H9 (cell line): Measurements from ENCODE around the gene THAP2. TPM values are rescaled to one million over a fixed set of nuclear protein-coding genes. Genes with fewer than 3 reads are reported as not detected.
A peak's percentile ranks its signal among the peaks of the same experiment; 100 is the strongest.

Experiments
- DNase-seq: peaks from one replicate; pipeline ENCODE4 v3.0.0-alpha.2; 2017
- H2AFZ ChIP-seq: one replicate; pipeline ENCODE4 v1.6.1; 2013; ENCODE audit warnings: mild to moderate bottlenecking, low read length, control low read depth, moderate library complexity
- H2AK5ac ChIP-seq: 2 replicates; pipeline ENCODE4 v1.6.1; 2013; ENCODE audit warnings: low read length, control low read depth, mixed read lengths; ENCODE audit not compliant: insufficient read length
- H2BK120ac ChIP-seq: one replicate; pipeline ENCODE4 v1.6.1; 2013; ENCODE audit warnings: low read depth, mild to moderate bottlenecking, low read length, control low read depth, inconsistent platforms; ENCODE audit not compliant: poor library complexity, severe bottlenecking
- H2BK12ac ChIP-seq: 2 replicates; pipeline ENCODE4 v1.6.1; 2013; ENCODE audit warnings: low read length, control low read depth, mixed read lengths, low read depth; ENCODE audit not compliant: insufficient read length
- H2BK15ac ChIP-seq: 2 replicates; pipeline ENCODE4 v1.6.1; 2013; ENCODE audit warnings: low read depth, low read length, control low read depth
- H2BK20ac ChIP-seq: one replicate; pipeline ENCODE4 v1.6.1; 2013; ENCODE audit warnings: low read depth, mild to moderate bottlenecking, low read length, control low read depth, inconsistent platforms; ENCODE audit not compliant: poor library complexity, severe bottlenecking
- H2BK5ac ChIP-seq: 2 replicates; pipeline ENCODE4 v1.6.1; 2013; ENCODE audit warnings: low read length, control low read depth, mixed read lengths; ENCODE audit not compliant: insufficient read length
- H3K14ac ChIP-seq: 2 replicates; pipeline ENCODE4 v1.6.1; 2013; ENCODE audit warnings: low read length, control low read depth; ENCODE audit not compliant: insufficient read depth
- H3K18ac ChIP-seq: 2 replicates; pipeline ENCODE4 v1.6.1; 2013; ENCODE audit warnings: low read depth, mild to moderate bottlenecking, mixed read lengths, low read length, control low read depth; ENCODE audit not compliant: insufficient read length
- H3K23ac ChIP-seq: 2 replicates; pipeline ENCODE4 v1.6.1; 2013; ENCODE audit warnings: low read length, control low read depth, mixed read lengths, low read depth; ENCODE audit not compliant: insufficient read length
- H3K23me2 ChIP-seq: 2 replicates; pipeline ENCODE4 v1.6.1; 2013; ENCODE audit warnings: low read depth, mild to moderate bottlenecking, mixed read lengths, low read length, control low read depth; ENCODE audit not compliant: insufficient read length, poor library complexity, severe bottlenecking
- H3K27ac ChIP-seq: 2 replicates; pipeline ENCODE4 v1.5.1; 2013; ENCODE audit warnings: low read length, control low read depth, mixed read lengths, low read depth; ENCODE audit not compliant: insufficient read length
- H3K27me3 ChIP-seq: 2 replicates; pipeline ENCODE4 v1.6.1; 2013; ENCODE audit warnings: low read length, control low read depth, inconsistent platforms; ENCODE audit not compliant: insufficient read depth
- H3K4ac ChIP-seq: 2 replicates; pipeline ENCODE4 v1.6.1; 2013; ENCODE audit warnings: low read depth, mild to moderate bottlenecking, control low read depth, inconsistent platforms, low read length, moderate library complexity
- H3K4me1 ChIP-seq: 2 replicates; pipeline ENCODE4 v1.6.1; 2013; ENCODE audit warnings: low read length, control low read depth, inconsistent platforms; ENCODE audit not compliant: insufficient read depth
- H3K4me2 ChIP-seq: 2 replicates; pipeline ENCODE4 v1.6.1; 2013; ENCODE audit warnings: low read length, control low read depth, mixed read lengths; ENCODE audit not compliant: insufficient read length, insufficient read depth
- H3K56ac ChIP-seq: 2 replicates; pipeline ENCODE4 v1.6.1; 2013; ENCODE audit warnings: low read depth, mild to moderate bottlenecking, mixed read lengths, low read length, control low read depth; ENCODE audit not compliant: insufficient read length
- H3K79me1 ChIP-seq: 2 replicates; pipeline ENCODE4 v1.6.1; 2013; ENCODE audit warnings: low read depth, mild to moderate bottlenecking, moderate library complexity, low read length, control low read depth, inconsistent platforms; ENCODE audit not compliant: insufficient read depth, poor library complexity, severe bottlenecking
- H3K79me2 ChIP-seq: 2 replicates; pipeline ENCODE4 v1.6.1; 2013; ENCODE audit warnings: low read length, control low read depth, inconsistent platforms; ENCODE audit not compliant: insufficient read depth
- H3K9ac ChIP-seq: 2 replicates; pipeline ENCODE4 v1.6.1; 2013; ENCODE audit warnings: low read length, control low read depth, mixed read lengths; ENCODE audit not compliant: insufficient read length; ENCODE audit errors: extremely low read depth
- H3K9me3 ChIP-seq: one replicate; pipeline ENCODE4 v1.6.1; 2013; ENCODE audit warnings: low read depth, low read length, inconsistent platforms; ENCODE audit not compliant: control insufficient read depth
- H3T11ph ChIP-seq: one replicate; pipeline ENCODE4 v1.6.1; 2013; ENCODE audit warnings: mild to moderate bottlenecking, low read length, control low read depth, inconsistent platforms
- H4K20me1 ChIP-seq: one replicate; pipeline ENCODE4 v1.6.1; 2013; ENCODE audit not compliant: control insufficient read depth, insufficient read length, insufficient read depth
- H4K5ac ChIP-seq: 2 replicates; pipeline ENCODE4 v1.6.1; 2013; ENCODE audit warnings: low read depth, mild to moderate bottlenecking, mixed read lengths, low read length, control low read depth; ENCODE audit not compliant: insufficient read length
- H4K8ac ChIP-seq: replicated peaks from 2 replicates; pipeline ENCODE4 v1.6.1; 2013; ENCODE audit warnings: low read length, control low read depth, mixed read lengths, low read depth; ENCODE audit not compliant: insufficient read length
- H4K91ac ChIP-seq: 2 replicates; pipeline ENCODE4 v1.6.1; 2013; ENCODE audit warnings: low read depth, mild to moderate bottlenecking, moderate library complexity, mixed read lengths, low read length, control low read depth; ENCODE audit not compliant: insufficient read length
- H3K27ac Mint-ChIP-seq, 3 experiments: 2 replicates in 2 of 3; 3 replicates in 1 of 3; pipeline ENCODE4 v1.8.0; 2020 to 2021; ENCODE audit warnings: mixed read lengths in 3 of 3, mild to moderate bottlenecking in 1 of 3, moderate library complexity in 1 of 3
- H3K27me3 Mint-ChIP-seq: 2 replicates; pipeline ENCODE4 v1.8.0; 2021; ENCODE audit warnings: low read depth, mild to moderate bottlenecking, moderate library complexity, mixed read lengths
- H3K36me3 Mint-ChIP-seq, 3 experiments: 2 replicates in 2 of 3; 3 replicates in 1 of 3; pipeline ENCODE4 v1.8.0; 2020 to 2021; ENCODE audit warnings: low read depth in 3 of 3, mixed read lengths in 3 of 3; ENCODE audit not compliant: insufficient read depth in 1 of 3
- H3K4me1 Mint-ChIP-seq, 2 experiments: 2 replicates each; pipeline ENCODE4 v1.8.0; 2020; ENCODE audit warnings: mixed read lengths in 2 of 2
- H3K4me3 Mint-ChIP-seq, 2 experiments: 2 replicates in 1 of 2; 3 replicates in 1 of 2; pipeline ENCODE4 v1.8.0; 2020 to 2021; ENCODE audit warnings: mild to moderate bottlenecking in 2 of 2, mixed read lengths in 2 of 2, moderate library complexity in 1 of 2
- H3K9me3 Mint-ChIP-seq, 2 experiments: 2 replicates in 1 of 2; 3 replicates in 1 of 2; pipeline ENCODE4 v1.8.0; 2020; ENCODE audit warnings: mild to moderate bottlenecking in 2 of 2, mixed read lengths in 2 of 2, moderate library complexity in 1 of 2
- CTCF ChIP-seq: fragments of 200-600 bp; sonication (generic); conservative IDR thresholded peaks from 3 replicates; pipeline ENCODE4 v1.8.0; 2021; ENCODE audit warnings: antibody characterized with exemption, mild to moderate bottlenecking
- WGBS: extraction: QIAGEN DNeasy Blood & Tissue Kit; methylation state at CpG from one replicate; pipeline ENCODE4 v1.1.7; 2013; ENCODE audit warnings: missing lambda C conversion rate, low lambda C conversion rate, mixed read lengths; ENCODE audit not compliant: insufficient read length; ENCODE audit errors: extremely low coverage; 5-methylcytosine and 5-hydroxymethylcytosine counted together
- total RNA-seq: library from RNA; stranded (reverse); gene quantifications from 2 replicates; pipeline ENCODE4 v1.2.1, GENCODE V29; 2021

THAP2 gene
- total RNA-seq, 1 experiment from 2014 or later, result 3.7 TPM

GRCh38 chr12:71641390-71641789, 22.7 kb upstream of the THAP2 start:
- H2BK120ac ChIP-seq, result no peak overlapping the region
- Mint-ChIP-seq H3K4me3 (no peak overlapping the region), H3K36me3 (peaks cover 18 to 70% (median 49%) of the 10 kb centered on the region in 3 experiments; a peak in 6 of 7 replicates)

More at GRCh38 chr12:71641390-71641789, 22.7 kb upstream of the THAP2 start:
- Histone ChIP-seq H2BK5ac (no peak overlapping the region), H3K9me3 (no peaks in the 10 kb centered on the region), H3K56ac (no peak overlapping the region), H3K4ac (no peak overlapping the region), H3K79me1 (no peaks in the 10 kb centered on the region), H3K14ac (no peak overlapping the region), H2BK20ac (no peak overlapping the region), H3K27me3 (no peaks in the 10 kb centered on the region), H3K9ac (no peak overlapping the region), H4K20me1 (no peaks in the 10 kb centered on the region), H3K79me2 (no peaks in the 10 kb centered on the region), H2BK12ac (no peak overlapping the region), H2BK15ac (no peak overlapping the region), H2AK5ac (no peak overlapping the region), H3K23me2 (no peaks in the 10 kb centered on the region), H3K4me2 (no peak overlapping the region), H3K23ac (no peak overlapping the region), H3K27ac (no peak overlapping the region), H3T11ph (no peak overlapping the region), H4K8ac (no peak overlapping the region), H4K91ac (no peak overlapping the region), H3K4me1 (no peaks in the 10 kb centered on the region), H3K18ac (no peak overlapping the region), H2AFZ (no peak overlapping the region), H4K5ac (no peak overlapping the region)
- H3K27ac Mint-ChIP-seq, result peak overlapping the region in 1 of 3 experiments; percentile 5; a peak in 1 of 7 replicates
- H3K4me1 Mint-ChIP-seq, result no peaks in the 10 kb centered on the region
- no peak for TF ChIP-seq CTCF
- H3K27me3 Mint-ChIP-seq, result no peaks in the 10 kb centered on the region
- WGBS, result no CpG with 5 or more reads among the region's 2 CpGs
- H3K9me3 Mint-ChIP-seq, result no peaks in the 10 kb centered on the region
- DNase-seq, result no peak
